GM12878 (cell line): ENCODE data around the gene DHCR24. TPM values are rescaled to one million over a fixed set of nuclear protein-coding genes. Genes with fewer than 3 reads are reported as not detected.

Experiments
- BCLAF1 ChIP-seq: fragments of 450-650 bp; IDR thresholded peaks from 2 replicates; pipeline ENCODE4 v1.6.1; 2017; ENCODE audit warnings: antibody characterized with exemption, mild to moderate bottlenecking, moderate library complexity
- polyA plus RNA-seq, 11 experiments: library from polyadenylated mRNA; depleted of rRNA in 4 of 11; unstranded in 6 of 11; stranded (reverse) in 5 of 11; fragments of >200 nt; fragmentation: Nextera tagmentation in 4 of 11; fragmentation: Illumina TruSeq in 1 of 11; extraction: Ambion mirVana in 4 of 11; extraction: Trizol in 1 of 11; gene quantifications; 1 replicate in 1 of 11; 2 replicates in 10 of 11; pipeline versions ENCODE4 v1.2.1 to v1.2.3, GENCODE V29; 2011 to 2016; ENCODE audit warnings: inconsistent platforms in 2 of 11, missing spikeins in 2 of 11, low read depth in 1 of 11
- total RNA-seq, 4 experiments: library from RNA; depleted of rRNA in 3 of 4; stranded (reverse); fragments of >200 nt in 3 of 4; fragmentation: Illumina TruSeq in 1 of 4; extraction: Trizol in 1 of 4; gene quantifications; 2 replicates each; pipeline versions ENCODE4 v1.2.1 to v1.2.3, GENCODE V29; 2013 to 2021
- TF ChIP-seq, protein P1 (sequence below): fragments of 450-650 bp; IDR thresholded peaks from 2 replicates; pipeline ENCODE4 v1.6.1; 2017; ENCODE audit warnings: mild to moderate bottlenecking, moderate library complexity

Gene DHCR24
- total and polyA plus RNA-seq, 10 of the 15 experiments (the other 5 are each of a cell fraction or from before 2014, with no cell fraction given), result 23.3 to 169 (median 120) TPM

- TF ChIP-seq, protein P1, sequence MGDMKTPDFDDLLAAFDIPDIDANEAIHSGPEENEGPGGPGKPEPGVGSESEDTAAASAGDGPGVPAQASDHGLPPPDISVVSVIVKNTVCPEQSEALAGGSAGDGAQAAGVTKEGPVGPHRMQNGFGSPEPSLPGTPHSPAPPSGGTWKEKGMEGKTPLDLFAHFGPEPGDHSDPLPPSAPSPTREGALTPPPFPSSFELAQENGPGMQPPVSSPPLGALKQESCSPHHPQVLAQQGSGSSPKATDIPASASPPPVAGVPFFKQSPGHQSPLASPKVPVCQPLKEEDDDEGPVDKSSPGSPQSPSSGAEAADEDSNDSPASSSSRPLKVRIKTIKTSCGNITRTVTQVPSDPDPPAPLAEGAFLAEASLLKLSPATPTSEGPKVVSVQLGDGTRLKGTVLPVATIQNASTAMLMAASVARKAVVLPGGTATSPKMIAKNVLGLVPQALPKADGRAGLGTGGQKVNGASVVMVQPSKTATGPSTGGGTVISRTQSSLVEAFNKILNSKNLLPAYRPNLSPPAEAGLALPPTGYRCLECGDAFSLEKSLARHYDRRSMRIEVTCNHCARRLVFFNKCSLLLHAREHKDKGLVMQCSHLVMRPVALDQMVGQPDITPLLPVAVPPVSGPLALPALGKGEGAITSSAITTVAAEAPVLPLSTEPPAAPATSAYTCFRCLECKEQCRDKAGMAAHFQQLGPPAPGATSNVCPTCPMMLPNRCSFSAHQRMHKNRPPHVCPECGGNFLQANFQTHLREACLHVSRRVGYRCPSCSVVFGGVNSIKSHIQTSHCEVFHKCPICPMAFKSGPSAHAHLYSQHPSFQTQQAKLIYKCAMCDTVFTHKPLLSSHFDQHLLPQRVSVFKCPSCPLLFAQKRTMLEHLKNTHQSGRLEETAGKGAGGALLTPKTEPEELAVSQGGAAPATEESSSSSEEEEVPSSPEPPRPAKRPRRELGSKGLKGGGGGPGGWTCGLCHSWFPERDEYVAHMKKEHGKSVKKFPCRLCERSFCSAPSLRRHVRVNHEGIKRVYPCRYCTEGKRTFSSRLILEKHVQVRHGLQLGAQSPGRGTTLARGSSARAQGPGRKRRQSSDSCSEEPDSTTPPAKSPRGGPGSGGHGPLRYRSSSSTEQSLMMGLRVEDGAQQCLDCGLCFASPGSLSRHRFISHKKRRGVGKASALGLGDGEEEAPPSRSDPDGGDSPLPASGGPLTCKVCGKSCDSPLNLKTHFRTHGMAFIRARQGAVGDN, result no peak
- no peak for TF ChIP-seq BCLAF1
These were observed 27.1 kb downstream of the DHCR24 start (continued) for GRCh38 chr1:54859700-54860391.
